ENCODE results near the gene COL24A1.
"Not testable (repeated sequence)": the region's sequence is repeated elsewhere in the genome, so short reads cannot be mapped to it uniquely, and the experiment has no call there.

DNA sequence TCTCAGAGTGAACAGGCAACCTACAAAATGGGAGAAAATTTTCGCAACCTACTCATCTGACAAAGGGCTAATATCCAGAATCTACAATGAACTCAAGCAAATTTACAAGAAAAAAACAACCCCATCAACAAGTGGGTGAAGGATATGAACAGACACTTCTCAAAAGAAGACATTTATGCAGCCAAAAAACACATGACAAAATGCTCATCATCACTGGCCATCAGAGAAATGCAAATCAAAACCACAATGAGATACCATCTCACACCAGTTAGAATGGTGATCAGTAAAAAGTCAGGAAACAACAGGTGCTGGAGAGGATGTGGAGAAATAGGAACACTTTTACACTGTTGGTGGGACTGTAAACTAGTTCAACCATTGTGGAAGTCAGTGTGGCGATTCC is 323.4 kb downstream of the COL24A1 start:
- TF ChIP-seq CTCF (IDR thresholded peaks at IDR 0.05); EZH2 (IDR thresholded peaks at IDR 0.05; ENCODE audit: borderline replicate concordance, insufficient read depth, low read depth, low read length, poor library complexity, severe bottlenecking): not testable (repeated sequence)
